ENCODE measurements around the gene AUP1.
"Not testable (repeated sequence)": the region's sequence is repeated elsewhere in the genome, so short reads cannot be mapped to it uniquely, and the experiment has no call there.

Gene AUP1
- 131 reads per million in 2 donors for total RNA-seq

GRCh38 chr2:74529357-74530238 is at the start of gene AUP1, which contains the start of gene HTRA2:
Gene AUP1, minus strand, starts transcription at chr2:74529706. Its CDS starts 77 bp downstream, at chr2:74529629.
Gene HTRA2, plus strand, starts transcription at chr2:74529933. Its CDS starts 74 bp downstream, at chr2:74530007.
- DNase-seq = peak; percentile 73 to 97 (median 83)

GRCh38 chr2:74578408-74578807 is 48.9 kb upstream of the AUP1 start:
- DNase-seq = peak in 1 of 5 experiments; percentile 57

- peak in 1 of 5 experiments; percentile 87 for DNase-seq
Measured at GRCh38 chr2:74577448-74577847, 47.9 kb upstream of the AUP1 start.

DNA sequence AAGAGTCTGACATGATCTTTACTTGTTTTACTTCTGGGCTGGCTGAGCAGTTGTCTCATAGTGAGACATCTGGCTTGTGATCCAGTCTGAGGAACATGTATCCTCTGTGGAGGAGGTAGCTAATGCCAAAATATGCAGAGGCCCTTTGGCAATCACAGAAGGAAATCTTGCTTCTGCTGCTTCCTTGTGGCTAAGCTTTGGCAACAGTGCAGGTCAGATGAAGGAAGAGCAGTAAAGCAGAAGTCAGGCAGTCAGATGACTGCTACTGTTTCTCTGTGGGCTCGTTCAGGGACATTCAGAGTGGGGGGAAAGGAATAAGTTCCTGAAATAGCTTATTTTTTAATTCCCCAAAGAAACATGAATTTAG is 47.3 kb upstream of the AUP1 start:
- peak in 1 of 5 experiments; percentile 44 for DNase-seq

- no peak for DNase-seq
Measured at GRCh38 chr2:74576211-74576862, 46.8 kb upstream of the AUP1 start.

DNA sequence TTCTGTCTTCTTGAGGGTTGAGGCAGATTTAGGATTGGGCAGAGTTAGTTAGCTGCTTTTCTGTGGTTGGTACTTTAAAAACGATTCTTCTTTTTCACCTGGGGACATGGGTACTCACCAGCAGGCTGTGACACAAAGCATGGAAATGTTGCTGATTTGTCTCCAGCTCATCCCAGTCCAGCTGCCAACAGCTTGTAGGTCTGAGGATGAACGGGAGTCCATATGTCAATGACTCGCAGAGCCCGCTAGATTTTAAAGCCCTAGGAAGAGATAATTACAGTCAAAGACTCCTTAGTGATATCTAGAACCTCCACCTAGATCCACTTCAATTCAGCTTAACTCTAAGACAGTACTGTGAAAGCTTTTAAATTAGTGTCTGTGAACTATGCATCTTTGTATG is 45.8 kb upstream of the AUP1 start:
- no peak for DNase-seq

DNA sequence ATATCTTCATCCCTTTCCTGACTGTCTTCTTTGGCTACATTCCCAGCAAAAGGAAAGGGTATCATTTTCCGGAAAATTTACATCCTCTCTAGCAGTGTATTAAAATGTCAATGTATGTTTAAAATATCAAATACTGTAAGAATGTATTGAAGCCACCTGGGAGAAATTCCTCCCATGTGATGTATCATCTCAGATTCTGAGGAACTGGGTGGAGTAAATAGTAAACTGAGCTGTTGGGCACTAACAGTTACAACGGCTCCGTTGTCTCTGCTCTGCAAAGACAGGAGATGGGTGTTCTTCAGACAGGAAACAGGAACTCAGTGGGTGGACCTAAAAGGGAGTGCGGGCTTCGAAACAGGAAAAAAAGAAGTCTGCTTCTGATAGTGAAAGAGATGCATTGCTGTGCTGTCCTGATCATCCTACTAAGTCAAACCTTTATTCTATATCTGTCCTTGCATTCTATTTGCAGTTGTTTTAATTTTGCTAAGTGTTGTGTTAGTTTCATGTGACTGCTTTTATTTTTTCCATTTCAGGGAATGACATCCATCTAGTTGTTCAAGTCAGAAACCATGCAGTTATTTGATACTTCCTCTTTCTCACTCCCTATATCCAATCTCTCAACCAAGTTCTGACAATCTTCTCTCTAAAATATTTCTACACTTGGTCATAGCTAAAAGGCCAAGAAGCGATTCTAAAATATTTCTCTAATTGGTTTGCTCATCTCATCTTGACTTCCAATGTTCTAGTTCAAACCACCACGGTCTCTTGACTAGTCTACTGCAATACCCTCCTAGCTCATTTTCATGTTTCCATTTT is 44.4 kb upstream of the AUP1 start:
- DNase-seq = peak in 1 of 5 experiments; percentile 84

DNA sequence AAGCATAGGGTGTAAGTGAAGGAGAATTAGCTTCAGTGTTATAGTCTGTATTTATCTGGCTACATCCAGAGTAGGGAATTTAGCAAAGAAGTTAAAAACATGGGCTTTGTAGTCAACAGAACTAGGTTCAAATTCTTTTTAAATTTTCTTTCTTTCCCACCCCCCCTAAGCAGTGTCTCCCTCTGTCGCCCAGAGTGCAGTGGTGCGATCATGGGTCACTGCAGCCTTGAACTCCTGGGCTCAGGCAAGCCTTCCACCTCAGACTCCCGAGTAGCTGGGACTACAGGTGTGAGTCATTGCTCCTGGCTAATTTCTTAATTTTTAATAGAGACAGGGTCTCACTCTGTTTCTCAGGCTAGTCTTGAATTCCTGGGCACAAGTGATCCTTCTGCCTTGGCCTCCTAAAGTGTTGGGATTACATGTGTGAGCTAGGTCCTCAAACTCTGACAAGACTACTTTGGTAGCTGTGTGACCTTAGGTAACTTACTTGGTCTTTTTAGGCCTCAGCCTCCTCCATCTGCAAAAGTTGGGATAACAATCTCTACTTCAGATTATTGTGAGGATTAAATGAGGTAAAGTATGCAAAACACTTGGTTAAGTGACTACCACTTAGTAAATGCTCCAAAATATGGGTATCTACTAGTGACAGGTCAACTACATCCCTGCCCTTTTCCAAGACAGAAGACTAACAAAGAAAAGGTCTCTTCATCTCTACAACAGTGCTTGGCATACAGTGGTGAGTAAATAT is 42.8 kb upstream of the AUP1 start:
- DNase-seq = no peak

DNA sequence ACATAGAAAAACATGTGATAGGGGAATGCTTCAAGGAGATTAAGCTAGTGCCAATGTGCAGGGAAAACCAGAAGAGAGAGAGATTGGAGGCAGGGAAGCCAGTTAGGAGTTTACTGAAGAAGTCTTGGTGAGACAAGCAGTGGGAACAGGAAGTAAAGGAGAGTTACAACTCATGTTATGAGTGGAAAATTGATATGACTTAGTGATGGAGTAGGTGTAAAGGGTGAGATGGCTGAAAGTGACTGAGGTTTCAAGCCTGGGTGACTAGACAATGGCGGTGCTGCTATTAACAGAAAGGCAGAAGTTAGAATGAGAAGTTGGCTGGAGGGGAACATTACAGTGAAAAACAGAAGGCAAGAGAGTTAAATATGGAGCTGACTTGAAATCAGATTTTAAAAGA is 41.6 kb upstream of the AUP1 start:
- DNase-seq = peak in 1 of 5 experiments; percentile 45

GRCh38 chr2:74569686-74570085 is 40.2 kb upstream of the AUP1 start:
- DNase-seq = no peak

- DNase-seq = no peak
Measured at GRCh38 chr2:74567881-74568280, 38.4 kb upstream of the AUP1 start.

- DNase-seq = no peak
Measured at GRCh38 chr2:74566754-74567085, 37.2 kb upstream of the AUP1 start.

DNA sequence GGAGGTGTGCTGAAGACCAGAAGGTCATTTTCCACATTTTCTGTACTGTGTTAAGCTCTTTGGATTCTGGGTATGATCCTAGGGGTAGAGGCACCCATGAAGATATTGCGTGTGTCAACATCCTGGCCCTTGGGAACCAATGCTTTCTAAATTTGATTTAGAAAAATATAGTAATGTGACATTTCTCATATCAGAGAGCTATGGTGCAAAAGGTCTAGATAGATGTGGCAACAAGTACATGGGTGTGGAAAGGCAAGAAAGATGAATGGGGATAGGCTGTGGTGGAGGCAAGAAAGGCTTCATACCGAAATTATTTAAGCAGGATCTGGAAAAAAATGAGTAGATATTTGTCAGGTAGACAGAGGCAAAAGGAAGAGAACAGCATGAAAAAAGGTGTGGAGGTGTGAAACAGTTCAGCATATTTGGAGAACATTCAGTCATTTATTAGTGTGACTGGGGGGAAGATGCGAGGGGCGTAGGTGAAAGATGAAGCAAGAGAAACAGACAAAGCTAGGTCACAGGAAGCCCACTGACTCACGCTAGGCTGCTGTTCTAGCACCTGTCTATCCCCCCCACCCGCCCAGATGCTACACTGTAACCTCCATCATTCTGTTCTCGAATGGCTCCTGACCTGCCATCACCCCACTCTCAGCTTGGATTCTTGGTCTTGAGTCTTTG is 36.7 kb upstream of the AUP1 start:
- no peak for DNase-seq

- no peak for DNase-seq
Measured at GRCh38 chr2:74564222-74564621, 34.7 kb upstream of the AUP1 start.

DNA sequence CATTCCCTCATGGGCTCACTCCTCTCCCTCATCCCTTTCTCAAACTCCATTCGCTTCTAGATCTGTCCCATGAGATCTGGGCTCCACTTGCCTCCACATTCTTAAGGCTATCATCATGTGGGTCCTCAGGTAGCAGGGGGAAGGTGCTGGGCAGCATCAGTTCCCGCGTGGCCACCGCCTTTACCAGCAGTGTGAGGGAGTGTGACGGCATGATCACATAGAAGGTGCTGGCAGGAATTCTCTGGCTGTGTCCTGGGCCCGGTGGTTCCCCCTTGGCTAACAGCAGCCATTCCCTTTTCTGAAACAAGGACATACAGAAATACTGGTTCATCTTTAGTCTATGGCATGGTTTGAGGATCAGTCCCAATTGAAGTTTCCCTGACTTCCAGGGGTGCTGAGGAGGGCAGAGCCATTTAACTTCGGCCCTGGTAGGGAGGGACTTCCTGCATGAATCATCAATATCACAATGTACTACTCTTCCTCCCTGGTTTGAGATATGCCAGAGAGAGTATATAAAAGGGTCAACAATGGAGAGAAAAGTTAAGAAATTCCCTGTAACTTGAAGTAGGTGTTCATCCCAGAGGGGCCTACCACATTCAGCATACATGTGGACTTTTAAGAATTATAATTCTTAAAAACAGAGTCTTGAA is 32.7 kb upstream of the AUP1 start:
- no peak for DNase-seq

DNA sequence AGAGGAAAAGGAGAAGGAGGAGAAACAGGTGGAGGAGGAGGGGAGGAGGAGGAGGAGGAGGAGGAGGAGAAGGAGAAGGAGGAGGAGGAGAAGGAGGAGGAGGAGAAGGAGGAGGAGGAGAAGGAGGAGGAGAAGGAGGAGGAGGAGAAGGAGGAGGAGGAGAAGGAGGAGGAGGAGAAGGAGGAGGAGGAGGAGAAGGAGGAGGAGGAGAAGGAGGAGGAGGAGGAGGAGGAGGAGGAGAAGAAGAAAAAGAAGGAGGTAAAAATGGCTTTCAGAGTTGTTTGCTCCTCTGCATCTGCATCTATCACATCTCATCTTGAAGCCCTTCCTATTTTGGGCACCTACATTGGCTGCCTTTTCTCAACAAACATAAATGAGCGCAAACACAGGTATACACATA is 31.5 kb upstream of the AUP1 start:
- not testable (repeated sequence) for DNase-seq

DNA sequence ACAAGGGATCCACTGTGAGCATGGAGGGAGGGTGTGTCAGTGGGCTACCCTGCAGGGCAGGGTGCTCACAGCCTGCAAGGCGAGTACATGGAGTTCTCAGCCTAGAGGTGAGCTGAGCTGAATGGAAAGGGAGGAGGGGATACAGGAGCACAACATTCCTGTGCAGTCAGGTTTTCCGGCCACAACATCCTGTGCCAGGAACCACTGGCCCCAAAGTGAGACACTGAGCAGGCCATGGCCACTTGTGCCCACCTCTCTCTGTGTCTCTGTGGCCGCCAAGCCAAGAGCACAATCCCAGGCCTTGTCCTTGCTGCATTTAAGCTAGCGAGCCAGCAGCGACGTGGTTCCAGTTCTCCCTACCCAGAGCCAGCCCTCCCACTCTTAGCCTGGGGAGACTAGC is 31.1 kb upstream of the AUP1 start:
- DNase-seq = no peak

DNA sequence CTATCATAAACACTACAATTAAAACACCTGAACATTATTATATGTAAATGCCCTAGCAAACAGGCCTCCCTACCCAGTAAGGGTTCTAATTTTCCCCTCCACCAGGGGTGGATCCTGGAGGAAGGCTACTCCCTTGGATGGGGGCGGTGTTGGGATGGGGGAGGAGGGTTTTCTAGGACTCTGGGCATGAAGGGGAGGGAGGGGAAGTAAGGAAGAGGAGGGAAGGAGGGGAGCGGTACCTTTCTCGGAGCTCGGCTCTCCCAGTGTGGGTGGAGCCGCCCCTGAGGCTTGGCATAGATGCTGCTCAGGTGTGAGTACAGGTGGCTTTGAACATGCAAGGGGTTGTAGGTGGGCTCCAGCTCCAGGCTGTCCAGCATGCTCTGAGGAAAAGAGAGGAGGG is 30.4 kb upstream of the AUP1 start:
- DNase-seq = no peak

DNA sequence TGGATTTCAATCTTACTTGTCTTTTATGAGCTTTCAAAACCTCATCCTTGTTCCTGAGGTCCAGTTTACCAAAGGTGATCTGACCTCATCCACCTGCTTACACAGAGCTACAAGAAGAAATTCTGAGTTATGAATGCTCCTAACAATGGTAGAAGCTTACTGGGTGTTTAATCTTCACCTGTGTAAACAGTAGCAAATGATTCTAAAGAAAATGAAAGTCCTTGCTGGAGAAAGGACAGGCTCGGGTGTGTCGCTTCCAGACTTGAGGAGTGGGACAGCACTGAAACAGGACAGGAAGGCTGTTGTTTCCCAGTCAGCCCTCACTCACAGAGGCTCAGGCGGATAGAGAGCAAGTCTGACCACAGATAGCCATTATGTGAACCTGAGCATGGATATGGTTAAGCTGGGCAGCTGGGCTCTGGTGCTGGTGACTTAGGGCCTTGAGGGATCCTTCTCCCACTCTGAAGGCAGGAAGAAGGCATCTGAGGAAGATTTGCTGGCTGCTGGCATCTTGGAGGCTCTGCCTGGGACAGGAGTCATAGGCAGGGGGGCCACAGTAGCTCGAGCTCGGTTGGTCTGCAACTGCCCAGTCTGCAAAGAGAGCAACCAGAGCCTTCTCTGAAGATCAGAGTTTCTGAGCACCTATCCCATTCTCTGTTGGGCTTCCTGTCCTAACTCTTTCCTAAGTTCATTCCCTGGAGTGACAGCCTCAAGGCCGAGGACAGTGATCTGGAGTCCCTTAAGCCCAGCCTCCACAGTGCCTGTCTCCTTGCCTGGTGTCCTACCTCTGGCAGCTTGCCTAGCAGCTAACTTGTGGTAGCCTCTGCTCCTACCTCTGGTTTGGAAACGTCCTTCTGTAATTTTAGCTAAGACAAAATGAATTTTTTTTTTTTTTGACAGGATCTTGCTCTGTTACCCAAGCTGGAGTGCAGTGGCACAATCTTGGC is 29.1 kb upstream of the AUP1 start:
- DNase-seq = no peak

DNA sequence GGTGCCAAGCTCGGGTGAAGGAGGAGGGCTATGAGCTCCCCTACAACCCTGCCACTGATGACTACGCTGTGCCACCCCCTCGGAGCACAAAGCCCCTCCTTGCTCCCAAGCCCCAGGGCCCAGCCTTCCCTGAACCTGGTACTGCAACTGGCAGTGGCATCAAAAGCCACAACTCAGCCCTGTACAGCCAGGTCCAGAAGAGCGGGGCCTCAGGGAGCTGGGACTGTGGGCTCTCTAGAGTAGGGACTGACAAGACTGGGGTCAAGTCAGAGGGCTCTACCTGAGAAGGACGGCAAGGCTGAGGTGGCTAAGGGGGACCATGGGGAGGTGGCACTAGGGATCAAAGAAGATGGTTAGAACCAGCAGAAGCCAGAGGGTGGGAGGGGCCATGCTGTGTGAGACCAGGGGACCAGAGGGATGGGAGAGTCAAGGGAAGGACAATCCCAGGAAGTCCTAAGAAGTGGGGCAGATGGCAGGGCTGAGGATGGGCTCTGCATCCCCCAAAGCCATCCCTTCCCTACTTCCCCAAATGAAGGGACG is 27.4 kb upstream of the AUP1 start:
- no peak for DNase-seq
